Mammary epithelial cell (primary cell): Measurements from ENCODE around the gene NUP133.

Experiments used
- EZH2 ChIP-seq: IDR thresholded peaks from 2 replicates; pipeline ENCODE4 v1.6.1; 2012; ENCODE audit warnings: low read length, inconsistent platforms, borderline replicate concordance
- TF ChIP-seq, protein P1 (sequence below), 2 donors: IDR thresholded peaks in 1 of 2; conservative IDR thresholded peaks in 1 of 2; 2 replicates each; pipeline ENCODE4 v1.5.1; 2011 to 2012; ENCODE audit warnings: inconsistent platforms in 2 of 2, low read length in 2 of 2, mild to moderate bottlenecking in 2 of 2, control low read depth in 1 of 2, low read depth in 1 of 2; ENCODE audit not compliant: insufficient read depth in 1 of 2; ENCODE audit errors: extremely low read depth in 1 of 2

DNA sequence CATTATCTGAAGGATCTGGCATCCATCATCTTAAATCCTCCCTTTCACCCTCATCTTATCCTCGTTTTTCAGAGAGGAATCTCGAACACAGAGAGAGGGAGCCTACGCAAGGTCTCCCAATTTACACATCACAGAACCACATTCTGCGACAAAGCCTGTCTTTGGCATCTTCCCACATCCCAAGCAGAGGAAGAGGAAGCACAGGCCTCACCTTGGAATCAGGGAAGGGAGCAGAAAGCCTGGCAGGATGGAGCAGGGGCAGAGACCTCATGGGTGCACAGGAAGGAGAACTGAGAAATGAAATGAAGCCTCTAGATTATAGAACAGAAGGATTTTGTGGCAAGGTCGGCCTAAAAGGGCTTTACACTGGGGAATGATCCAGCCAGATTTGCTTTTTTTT lies 44.6 kb upstream of the NUP133 start:
- TF ChIP-seq, protein P1, sequence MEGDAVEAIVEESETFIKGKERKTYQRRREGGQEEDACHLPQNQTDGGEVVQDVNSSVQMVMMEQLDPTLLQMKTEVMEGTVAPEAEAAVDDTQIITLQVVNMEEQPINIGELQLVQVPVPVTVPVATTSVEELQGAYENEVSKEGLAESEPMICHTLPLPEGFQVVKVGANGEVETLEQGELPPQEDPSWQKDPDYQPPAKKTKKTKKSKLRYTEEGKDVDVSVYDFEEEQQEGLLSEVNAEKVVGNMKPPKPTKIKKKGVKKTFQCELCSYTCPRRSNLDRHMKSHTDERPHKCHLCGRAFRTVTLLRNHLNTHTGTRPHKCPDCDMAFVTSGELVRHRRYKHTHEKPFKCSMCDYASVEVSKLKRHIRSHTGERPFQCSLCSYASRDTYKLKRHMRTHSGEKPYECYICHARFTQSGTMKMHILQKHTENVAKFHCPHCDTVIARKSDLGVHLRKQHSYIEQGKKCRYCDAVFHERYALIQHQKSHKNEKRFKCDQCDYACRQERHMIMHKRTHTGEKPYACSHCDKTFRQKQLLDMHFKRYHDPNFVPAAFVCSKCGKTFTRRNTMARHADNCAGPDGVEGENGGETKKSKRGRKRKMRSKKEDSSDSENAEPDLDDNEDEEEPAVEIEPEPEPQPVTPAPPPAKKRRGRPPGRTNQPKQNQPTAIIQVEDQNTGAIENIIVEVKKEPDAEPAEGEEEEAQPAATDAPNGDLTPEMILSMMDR (conservative IDR thresholded peaks at IDR 0.05 in 1 of 2, IDR thresholded peaks at IDR 0.05 in 1 of 2; ENCODE audit: extremely low read depth in 1 of 2, insufficient read depth in 1 of 2, low read depth in 1 of 2, low read length in 2 of 2) = no peak
- TF ChIP-seq EZH2 = no peak
